GM12891 (cell line): ENCODE results near the gene USP32.

Experiments used
- PAX5 ChIP-seq: IDR thresholded peaks from 2 replicates; pipeline ENCODE4 v1.6.1; 2011; ENCODE audit warnings: low read length, moderate library complexity, mild to moderate bottlenecking; ENCODE audit not compliant: insufficient read depth, severe bottlenecking
- POLR2A ChIP-seq: IDR thresholded peaks from 2 replicates; pipeline ENCODE4 v1.6.1; 2011; ENCODE audit warnings: low read depth, low read length, control low read depth
- POLR2AphosphoS5 ChIP-seq: IDR thresholded peaks from 2 replicates; pipeline ENCODE4 v1.6.1; 2011; ENCODE audit warnings: low read depth, low read length, control low read depth
- POU2F2 ChIP-seq: IDR thresholded peaks from 2 replicates; pipeline ENCODE4 v1.6.1; 2011; ENCODE audit warnings: low read depth, mild to moderate bottlenecking, control low read depth, low read length, moderate library complexity
- SPI1 ChIP-seq: IDR thresholded peaks from 2 replicates; pipeline ENCODE4 v1.6.1; 2011; ENCODE audit warnings: low read depth, low read length, control low read depth
- TAF1 ChIP-seq: IDR thresholded peaks from 2 replicates; pipeline ENCODE4 v1.6.1; 2011; ENCODE audit warnings: low read depth, low read length, control low read depth

- TF ChIP-seq POLR2A (no peak), POLR2AphosphoS5 (no peak), TAF1 (no peak), POU2F2 (no peak), SPI1 (no peak), PAX5 (no peak)
These were observed 160.2 kb downstream of the USP32 start for GRCh38 chr17:60231691-60232090.
